Measurements from ENCODE around the gene HELZ2. TPM values are rescaled to one million over a fixed set of nuclear protein-coding genes. Genes with fewer than 3 reads are reported as not detected.

HELZ2 gene
- total and polyA plus RNA-seq, 2 experiments from 2014 or later: 5.2 to 48.9 TPM

- no peak for TF ChIP-seq ZNF462 (CRISPR knock-in tag; IDR thresholded peaks at IDR 0.05)
- TF ChIP-seq JUNB (IDR thresholded peaks at IDR 0.05; ENCODE audit: unreplicated experiment): no peak
- no peak for TF ChIP-seq ZNF331 (CRISPR knock-in tag; IDR thresholded peaks at IDR 0.05; ENCODE audit: low read depth)
Observed at GRCh38 chr20:63582382-63583063, 8.5 kb upstream of the HELZ2 start (continued).

GRCh38 chr20:63580796-63581461 is 6.9 kb upstream of the HELZ2 start:
- H3K9me3 Mint-ChIP-seq: no peaks in the 10 kb centered on the region
- H3K4me1 Mint-ChIP-seq: no peaks in the 10 kb centered on the region; the same call in 2 of the 3 replicates
- Histone ChIP-seq H3K79me2 (replicated peaks; ENCODE audit: insufficient read depth) (no peaks in the 10 kb centered on the region), H3K27me3 (ENCODE audit: insufficient read depth) (no peaks in the 10 kb centered on the region), H4K20me1 (replicated peaks; ENCODE audit: insufficient read depth) (no peaks in the 10 kb centered on the region), H2AFZ (no peak overlapping the region), H3F3A (replicated peaks; ENCODE audit: low read depth) (no peaks in the 10 kb centered on the region), H3K4me2 (no peak overlapping the region), H3K4me3 (no peak overlapping the region), H3K27ac (ENCODE audit: low read depth) (no peak overlapping the region), H3K9me2 (ENCODE audit: insufficient read depth) (no peaks in the 10 kb centered on the region), H3K4me1 (ENCODE audit: insufficient read depth) (no peaks in the 10 kb centered on the region), H3K36me3 (ENCODE audit: insufficient read depth) (no peaks in the 10 kb centered on the region)
- TF ChIP-seq EZH2phosphoT487 (IDR thresholded peaks at IDR 0.05; ENCODE audit: unreplicated experiment): no peak
- TF ChIP-seq ETS1 (IDR thresholded peaks at IDR 0.05): no peak
- TF ChIP-seq, protein P1, sequence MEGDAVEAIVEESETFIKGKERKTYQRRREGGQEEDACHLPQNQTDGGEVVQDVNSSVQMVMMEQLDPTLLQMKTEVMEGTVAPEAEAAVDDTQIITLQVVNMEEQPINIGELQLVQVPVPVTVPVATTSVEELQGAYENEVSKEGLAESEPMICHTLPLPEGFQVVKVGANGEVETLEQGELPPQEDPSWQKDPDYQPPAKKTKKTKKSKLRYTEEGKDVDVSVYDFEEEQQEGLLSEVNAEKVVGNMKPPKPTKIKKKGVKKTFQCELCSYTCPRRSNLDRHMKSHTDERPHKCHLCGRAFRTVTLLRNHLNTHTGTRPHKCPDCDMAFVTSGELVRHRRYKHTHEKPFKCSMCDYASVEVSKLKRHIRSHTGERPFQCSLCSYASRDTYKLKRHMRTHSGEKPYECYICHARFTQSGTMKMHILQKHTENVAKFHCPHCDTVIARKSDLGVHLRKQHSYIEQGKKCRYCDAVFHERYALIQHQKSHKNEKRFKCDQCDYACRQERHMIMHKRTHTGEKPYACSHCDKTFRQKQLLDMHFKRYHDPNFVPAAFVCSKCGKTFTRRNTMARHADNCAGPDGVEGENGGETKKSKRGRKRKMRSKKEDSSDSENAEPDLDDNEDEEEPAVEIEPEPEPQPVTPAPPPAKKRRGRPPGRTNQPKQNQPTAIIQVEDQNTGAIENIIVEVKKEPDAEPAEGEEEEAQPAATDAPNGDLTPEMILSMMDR (conservative IDR thresholded peaks at IDR 0.05; ENCODE audit: low read depth in 2 of 2): peak; percentile 37 to 69
- peaks cover 8% of the 10 kb centered on the region for H3K27me3 Mint-ChIP-seq (ENCODE audit: insufficient read depth, low read depth, poor library complexity)
- no peak overlapping the region for H3K4me3 Mint-ChIP-seq
- no peak overlapping the region for H3K27ac Mint-ChIP-seq
- no peaks in the 10 kb centered on the region for H3K36me3 Mint-ChIP-seq (ENCODE audit: low read depth)
- ATAC-seq (peak; percentile 82), DNase-seq (ENCODE audit: low spot score) (peak; percentile 59)
